ENCODE results near the gene NRSN2.

The NRSN2 gene

DNA sequence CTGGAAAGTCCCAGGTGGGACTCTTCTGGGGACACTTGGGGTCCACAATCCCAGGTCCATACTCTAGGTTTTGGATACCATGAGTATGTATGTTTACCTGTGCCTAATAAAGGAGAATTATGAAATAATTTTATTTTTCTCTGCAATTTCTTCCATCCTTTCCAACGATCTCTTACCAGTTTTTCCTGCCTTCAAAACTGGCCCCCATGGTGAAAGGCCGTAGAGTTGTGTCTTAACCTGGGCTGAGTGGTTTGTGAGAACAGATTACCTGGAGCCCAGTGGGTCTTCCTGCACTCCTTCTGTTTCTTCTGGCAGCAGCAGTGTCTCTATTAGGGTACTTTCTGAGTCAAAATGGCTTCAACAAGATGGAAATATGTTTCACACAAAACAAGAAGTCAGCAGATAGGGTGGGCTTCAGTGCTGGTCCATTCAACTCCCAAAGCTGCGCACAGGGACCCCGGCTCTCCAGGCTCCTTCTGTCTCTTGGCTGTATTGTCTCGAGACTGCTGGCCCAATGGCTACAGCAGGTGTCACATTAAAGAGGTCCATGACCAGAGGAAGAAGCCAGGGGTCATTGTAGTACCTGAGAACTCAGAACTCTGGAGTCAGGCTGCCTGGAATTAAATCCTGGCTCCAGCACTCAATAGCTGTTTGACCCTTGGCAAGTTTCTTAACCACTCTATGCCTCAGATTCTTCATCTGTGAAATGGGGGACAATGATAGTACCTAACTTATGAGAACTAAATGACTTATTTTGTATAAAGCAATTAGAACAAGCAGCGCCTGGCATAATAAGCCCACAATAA is 50.7 kb downstream of the NRSN2 start:
- no peak overlapping the region for H3K4me2 ChIP-seq
- no peaks in the 10 kb centered on the region for H3K27me3 ChIP-seq (ENCODE audit: insufficient read depth, low read depth)
- H4K20me1 ChIP-seq (ENCODE audit: insufficient read depth): no peaks in the 10 kb centered on the region
- no peak overlapping the region for H3K4me3 ChIP-seq (IDR thresholded peaks at IDR 0.05; ENCODE audit: insufficient read depth, low read depth, low read length)
- H3K9ac ChIP-seq: no peak overlapping the region
- H2AFZ ChIP-seq (ENCODE audit: low read depth): no peak overlapping the region
- no peak overlapping the region for H3K27ac ChIP-seq
- no peaks in the 10 kb centered on the region for H3K79me2 ChIP-seq (ENCODE audit: insufficient read depth, low read depth)
- H3K36me3 ChIP-seq (ENCODE audit: insufficient read depth): peaks cover 6% of the 10 kb centered on the region; the same call in 1 of the 2 replicates
- TF ChIP-seq, protein P1, sequence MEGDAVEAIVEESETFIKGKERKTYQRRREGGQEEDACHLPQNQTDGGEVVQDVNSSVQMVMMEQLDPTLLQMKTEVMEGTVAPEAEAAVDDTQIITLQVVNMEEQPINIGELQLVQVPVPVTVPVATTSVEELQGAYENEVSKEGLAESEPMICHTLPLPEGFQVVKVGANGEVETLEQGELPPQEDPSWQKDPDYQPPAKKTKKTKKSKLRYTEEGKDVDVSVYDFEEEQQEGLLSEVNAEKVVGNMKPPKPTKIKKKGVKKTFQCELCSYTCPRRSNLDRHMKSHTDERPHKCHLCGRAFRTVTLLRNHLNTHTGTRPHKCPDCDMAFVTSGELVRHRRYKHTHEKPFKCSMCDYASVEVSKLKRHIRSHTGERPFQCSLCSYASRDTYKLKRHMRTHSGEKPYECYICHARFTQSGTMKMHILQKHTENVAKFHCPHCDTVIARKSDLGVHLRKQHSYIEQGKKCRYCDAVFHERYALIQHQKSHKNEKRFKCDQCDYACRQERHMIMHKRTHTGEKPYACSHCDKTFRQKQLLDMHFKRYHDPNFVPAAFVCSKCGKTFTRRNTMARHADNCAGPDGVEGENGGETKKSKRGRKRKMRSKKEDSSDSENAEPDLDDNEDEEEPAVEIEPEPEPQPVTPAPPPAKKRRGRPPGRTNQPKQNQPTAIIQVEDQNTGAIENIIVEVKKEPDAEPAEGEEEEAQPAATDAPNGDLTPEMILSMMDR (conservative IDR thresholded peaks at IDR 0.05; ENCODE audit: low read depth, low read length): no peak
- peaks cover 28% of the 10 kb centered on the region for H3K4me1 ChIP-seq (ENCODE audit: low read depth, poor library complexity, severe bottlenecking)

DNA sequence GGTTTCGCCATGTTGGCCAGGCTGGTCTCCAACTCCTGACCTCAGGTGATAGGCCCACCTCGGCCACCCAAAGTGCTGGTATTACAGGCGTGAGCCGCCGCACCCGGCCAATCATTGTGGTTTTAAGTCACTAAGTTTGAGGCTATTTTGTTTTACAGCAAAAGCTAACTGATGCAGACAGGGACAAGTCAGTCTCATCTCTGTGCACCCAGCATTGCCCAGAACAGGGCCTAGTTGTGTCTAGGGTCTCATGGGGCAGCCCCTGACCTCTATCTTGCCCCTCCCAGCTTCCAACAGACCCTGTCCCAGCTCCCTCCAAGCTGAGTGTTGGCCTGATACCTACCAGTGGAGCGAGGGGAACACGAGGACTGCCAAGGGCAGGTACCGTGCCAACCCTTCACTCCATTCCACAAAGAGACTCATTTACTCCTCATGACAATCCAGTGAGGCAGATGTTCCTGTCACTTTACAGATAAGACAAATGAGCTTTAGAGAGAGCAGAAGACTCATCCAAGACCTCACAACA is 52.3 kb downstream of the NRSN2 start:
- peaks cover 6% of the 10 kb centered on the region; the same call in 1 of the 2 replicates for H3K36me3 ChIP-seq (ENCODE audit: insufficient read depth)
- peaks cover 31% of the 10 kb centered on the region for H3K4me1 ChIP-seq (ENCODE audit: low read depth, poor library complexity, severe bottlenecking)
- no peak overlapping the region for H3K4me2 ChIP-seq
- no peaks in the 10 kb centered on the region for H3K27me3 ChIP-seq (ENCODE audit: insufficient read depth, low read depth)
- TF ChIP-seq, protein P1 (conservative IDR thresholded peaks at IDR 0.05; ENCODE audit: low read depth, low read length): no peak
- H4K20me1 ChIP-seq (ENCODE audit: insufficient read depth): no peaks in the 10 kb centered on the region
- no peak overlapping the region for H3K9ac ChIP-seq
- no peak overlapping the region for H3K4me3 ChIP-seq (IDR thresholded peaks at IDR 0.05; ENCODE audit: insufficient read depth, low read depth, low read length)
- no peak overlapping the region for H3K27ac ChIP-seq
- no peaks in the 10 kb centered on the region for H3K79me2 ChIP-seq (ENCODE audit: insufficient read depth, low read depth)
- H2AFZ ChIP-seq (ENCODE audit: low read depth): no peak overlapping the region

DNA sequence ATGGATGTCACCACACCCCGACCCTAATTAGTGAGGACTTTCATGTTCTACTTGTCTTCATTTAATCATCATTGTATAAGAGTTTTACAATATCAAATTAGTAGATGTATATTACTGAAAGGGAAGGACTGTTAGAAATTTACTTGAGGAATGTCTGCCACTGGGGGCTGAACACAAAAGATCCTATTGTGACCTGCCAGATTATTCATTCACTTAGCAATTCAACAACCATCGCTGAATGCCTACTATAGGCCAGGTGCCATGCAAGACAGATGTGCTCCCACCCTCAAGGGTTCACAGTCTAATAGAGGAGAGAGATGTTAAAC is 53.2 kb downstream of the NRSN2 start:
- Histone ChIP-seq H3K27me3 (ENCODE audit: insufficient read depth, low read depth) (no peaks in the 10 kb centered on the region), H3K4me2 (no peak overlapping the region), H3K4me3 (IDR thresholded peaks at IDR 0.05; ENCODE audit: insufficient read depth, low read depth, low read length) (no peak overlapping the region), H3K27ac (no peak overlapping the region), H3K4me1 (ENCODE audit: low read depth, poor library complexity, severe bottlenecking) (peaks cover 31% of the 10 kb centered on the region), H3K79me2 (ENCODE audit: insufficient read depth, low read depth) (no peaks in the 10 kb centered on the region), H4K20me1 (ENCODE audit: insufficient read depth) (no peaks in the 10 kb centered on the region), H3K36me3 (ENCODE audit: insufficient read depth) (peaks cover 6% of the 10 kb centered on the region; the same call in 1 of the 2 replicates), H2AFZ (ENCODE audit: low read depth) (0 out of 2 replicates have a peak overlapping the region, but pooled peaks have one; percentile 1), H3K9ac (no peak overlapping the region)
- TF ChIP-seq, protein P1 (conservative IDR thresholded peaks at IDR 0.05; ENCODE audit: low read depth, low read length): no peak

DNA sequence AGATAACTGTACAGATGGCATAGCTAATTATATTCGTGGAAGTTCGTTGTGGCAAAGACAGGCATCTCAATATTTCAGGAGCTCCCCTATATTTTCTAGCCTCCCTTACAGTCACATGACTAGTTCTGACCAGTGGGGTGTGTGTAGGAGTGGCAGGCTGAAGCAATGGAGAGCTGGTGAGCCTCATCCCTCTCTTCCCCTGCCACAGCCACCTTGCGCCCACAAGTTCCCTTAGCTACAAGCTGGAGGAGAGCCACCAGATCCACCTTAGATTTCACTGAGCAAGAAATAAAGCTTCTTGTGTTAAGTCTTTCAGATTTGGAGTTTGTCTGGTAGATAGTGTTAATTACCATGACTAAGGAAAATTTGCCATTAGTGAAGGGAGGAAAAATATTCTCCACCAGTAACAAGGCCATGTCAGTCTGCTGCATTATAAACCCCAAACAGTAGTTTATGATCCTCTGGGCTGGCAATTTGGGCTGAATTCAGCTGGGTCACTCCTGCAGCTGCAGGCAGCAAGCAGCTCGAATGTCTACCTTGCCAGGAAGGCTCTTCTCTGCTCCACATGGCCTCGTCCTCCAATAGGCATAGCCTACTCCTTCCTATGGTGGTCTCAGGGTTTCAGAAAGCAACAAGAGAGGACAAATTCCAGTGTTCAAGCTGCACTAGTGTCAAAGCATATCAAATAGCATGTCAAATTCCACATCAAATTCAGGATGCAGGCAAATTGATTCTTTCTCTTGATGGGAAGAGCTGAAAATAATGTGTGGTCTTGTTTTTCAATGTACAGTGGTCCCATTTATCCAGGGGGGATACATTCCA is 53.8 kb downstream of the NRSN2 start:
- H2AFZ ChIP-seq (ENCODE audit: low read depth): 0 out of 2 replicates have a peak overlapping the region, but pooled peaks have one; percentile 1
- H3K27me3 ChIP-seq (ENCODE audit: insufficient read depth, low read depth): no peaks in the 10 kb centered on the region
- H4K20me1 ChIP-seq (ENCODE audit: insufficient read depth): no peaks in the 10 kb centered on the region
- H3K79me2 ChIP-seq (ENCODE audit: insufficient read depth, low read depth): no peaks in the 10 kb centered on the region
- no peak overlapping the region for H3K9ac ChIP-seq
- no peak overlapping the region for H3K4me2 ChIP-seq
- H3K4me1 ChIP-seq (ENCODE audit: low read depth, poor library complexity, severe bottlenecking): peaks cover 33% of the 10 kb centered on the region
- H3K4me3 ChIP-seq (IDR thresholded peaks at IDR 0.05; ENCODE audit: insufficient read depth, low read depth, low read length): no peak overlapping the region
- TF ChIP-seq, protein P1 (conservative IDR thresholded peaks at IDR 0.05; ENCODE audit: low read depth, low read length): no peak
- H3K36me3 ChIP-seq (ENCODE audit: insufficient read depth): peaks cover 6% of the 10 kb centered on the region; the same call in 1 of the 2 replicates
- no peak overlapping the region for H3K27ac ChIP-seq

Data from KMS-11 (cell line).